ENCODE results near the gene ARHGAP19.
A peak's percentile ranks its signal among the peaks of the same experiment; 100 is the strongest.
"Not testable (repeated sequence)": the region's sequence is repeated elsewhere in the genome, so short reads cannot be mapped to it uniquely, and the experiment has no call there.

ARHGAP19 gene

DNA sequence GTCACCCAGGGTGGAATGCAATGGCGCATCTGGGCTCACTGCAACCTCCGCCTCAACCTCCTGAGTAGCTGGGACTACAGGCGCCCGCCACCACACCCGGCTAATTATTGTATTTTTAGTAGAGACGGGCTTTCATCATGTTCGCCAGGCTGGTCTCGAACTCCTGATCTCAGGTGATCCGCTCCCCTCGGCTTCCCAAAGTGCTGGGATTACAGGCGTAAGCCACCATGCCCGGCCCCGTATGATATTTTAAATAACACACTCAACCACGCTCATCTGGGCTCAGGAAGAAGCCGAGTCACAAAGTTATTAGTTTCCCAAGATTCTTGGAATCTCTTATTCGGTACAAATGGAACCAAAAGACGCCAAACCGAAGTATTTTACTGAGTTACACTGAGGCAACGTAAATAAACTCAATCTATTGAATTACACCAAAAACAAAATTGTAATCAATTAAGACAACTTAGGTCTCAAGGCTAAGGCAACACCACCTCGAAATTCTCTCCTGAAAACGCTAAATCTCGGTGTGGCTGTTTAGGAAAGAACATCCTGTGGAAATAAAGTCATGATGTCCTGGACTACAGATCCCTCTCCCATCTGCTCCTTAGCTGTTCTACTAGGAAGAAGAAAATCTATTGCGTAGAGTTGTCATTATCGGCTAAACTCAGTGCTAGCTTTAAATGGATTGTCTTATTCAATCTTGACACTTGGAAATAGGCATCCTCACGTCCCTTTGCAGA lies 910 bp downstream of the ARHGAP19 start:
- H3K4me3 ChIP-seq (ENCODE audit: low read length), result peak overlapping the region; percentile 94
- no peak for DNase-seq (ENCODE audit: low read depth, low spot score)

DNA sequence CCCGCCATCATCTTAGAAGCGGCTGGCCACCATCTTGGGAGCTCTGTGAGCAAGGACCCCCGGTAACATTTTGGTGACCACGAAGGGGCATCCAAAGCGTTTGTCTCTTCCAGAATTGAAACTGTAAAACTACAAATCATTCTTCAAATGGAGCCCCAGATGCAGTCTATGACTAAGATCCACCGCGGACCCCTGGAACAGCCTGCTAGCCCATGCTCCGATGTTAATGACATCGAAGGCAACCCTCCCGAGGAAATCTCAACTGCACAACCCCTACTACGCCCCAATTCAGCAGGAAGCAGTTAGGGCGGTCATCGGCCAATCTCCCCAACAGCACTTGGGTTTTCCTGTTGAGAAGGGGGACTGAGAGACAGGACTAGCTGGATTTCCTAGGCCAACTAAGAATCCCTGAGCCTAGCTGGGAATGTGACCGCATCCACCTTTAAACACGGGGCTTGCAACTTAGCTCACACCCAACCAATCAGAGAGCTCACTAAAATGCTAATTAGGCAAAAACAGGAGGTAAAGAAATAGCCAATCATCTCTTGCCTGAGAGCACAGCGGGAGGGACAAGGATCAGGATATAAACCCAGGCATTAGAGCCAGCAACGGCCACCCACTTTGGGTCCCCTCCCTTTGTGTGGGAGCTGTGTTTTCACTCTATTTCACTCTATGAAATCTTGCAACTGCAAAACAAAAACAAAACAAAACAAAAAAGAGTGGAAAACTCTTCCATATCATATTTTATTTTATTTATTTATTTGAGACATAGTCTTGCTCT lies 1.7 kb downstream of the ARHGAP19 start:
- not testable (repeated sequence) for DNase-seq (ENCODE audit: low read depth, low spot score); H3K4me3 ChIP-seq (ENCODE audit: low read length)

DNA sequence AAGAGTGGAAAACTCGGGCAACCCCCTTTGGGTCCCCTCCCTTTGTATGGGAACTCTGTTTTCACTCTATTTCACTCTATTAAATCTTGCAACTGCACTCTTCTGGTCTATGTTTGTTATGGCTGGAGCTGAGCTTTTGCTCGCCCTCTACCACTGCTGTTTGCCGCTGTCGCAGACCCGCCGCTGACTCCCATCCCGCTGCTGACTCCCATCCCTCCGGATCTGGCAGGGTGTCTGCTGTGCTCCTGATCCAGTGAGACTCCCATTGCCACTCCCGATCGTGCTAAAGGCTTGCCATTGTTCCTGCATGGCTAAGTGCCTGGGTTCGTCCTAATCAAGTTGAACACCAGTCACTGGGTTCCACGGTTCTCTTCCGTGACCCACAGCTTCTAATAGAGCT lies 2.4 kb downstream of the ARHGAP19 start:
- not testable (repeated sequence) for DNase-seq (ENCODE audit: low read depth, low spot score); H3K4me3 ChIP-seq (ENCODE audit: low read length)

- no peak overlapping the region for H3K4me3 ChIP-seq (ENCODE audit: low read length)
- DNase-seq (ENCODE audit: low read depth, low spot score), result no peak
Observed at GRCh38 chr10:97280783-97281182, 11.7 kb downstream of the ARHGAP19 start.

GRCh38 chr10:97279121-97279815 lies 13.2 kb downstream of the ARHGAP19 start:
- no peak for DNase-seq (ENCODE audit: low read depth, low spot score)

DNA sequence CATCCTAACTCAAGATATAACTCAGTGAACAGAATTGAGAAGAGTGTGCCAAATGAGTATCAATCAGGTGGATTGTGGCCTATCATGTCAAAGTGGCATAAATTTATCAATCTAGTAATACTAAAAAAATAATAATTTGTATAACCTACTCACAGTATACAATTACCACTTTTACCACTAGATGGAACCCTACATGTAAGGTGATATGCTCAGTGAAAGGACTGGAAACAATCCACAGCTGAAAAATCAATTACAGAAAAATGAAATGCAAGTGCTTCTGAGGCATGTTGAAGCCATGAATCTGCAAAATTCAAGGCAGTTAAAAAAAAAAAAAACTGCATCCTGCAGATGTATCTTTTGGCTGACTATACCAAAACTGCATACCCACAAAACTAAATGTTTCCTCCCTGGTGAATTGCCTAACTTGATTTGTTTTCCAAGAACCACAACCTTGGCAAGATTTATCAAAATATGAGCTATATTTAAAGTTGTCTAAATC lies 13.9 kb downstream of the ARHGAP19 start:
- peak; percentile 71 for DNase-seq (ENCODE audit: low read depth, low spot score)
- H3K4me3 ChIP-seq (ENCODE audit: low read length), result no peak overlapping the region

More at GRCh38 chr10:97279121-97279815, 13.2 kb downstream of the ARHGAP19 start:
- H3K4me3 ChIP-seq (ENCODE audit: low read length), result no peak overlapping the region

DNA sequence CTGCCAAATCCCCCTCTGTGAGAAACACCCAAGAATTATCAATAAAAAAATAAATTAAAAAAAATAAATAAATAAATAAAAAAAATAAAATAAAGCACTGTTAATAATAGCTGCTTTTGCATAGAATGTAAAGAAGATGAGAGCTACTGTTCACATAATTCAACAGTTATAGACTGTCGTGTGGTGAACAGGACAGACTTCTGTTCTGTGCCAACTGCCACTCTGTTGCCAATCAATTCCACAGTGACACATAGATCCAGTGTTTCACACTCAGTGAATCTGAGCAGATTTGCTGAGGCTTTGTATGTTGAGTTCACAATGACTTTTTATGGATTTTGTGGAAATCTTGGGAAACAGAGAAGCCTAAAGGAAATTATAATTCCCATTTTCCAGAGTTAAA lies 14.9 kb downstream of the ARHGAP19 start:
- no peak overlapping the region for H3K4me3 ChIP-seq (ENCODE audit: low read length)
- DNase-seq (ENCODE audit: low read depth, low spot score), result no peak

DNA sequence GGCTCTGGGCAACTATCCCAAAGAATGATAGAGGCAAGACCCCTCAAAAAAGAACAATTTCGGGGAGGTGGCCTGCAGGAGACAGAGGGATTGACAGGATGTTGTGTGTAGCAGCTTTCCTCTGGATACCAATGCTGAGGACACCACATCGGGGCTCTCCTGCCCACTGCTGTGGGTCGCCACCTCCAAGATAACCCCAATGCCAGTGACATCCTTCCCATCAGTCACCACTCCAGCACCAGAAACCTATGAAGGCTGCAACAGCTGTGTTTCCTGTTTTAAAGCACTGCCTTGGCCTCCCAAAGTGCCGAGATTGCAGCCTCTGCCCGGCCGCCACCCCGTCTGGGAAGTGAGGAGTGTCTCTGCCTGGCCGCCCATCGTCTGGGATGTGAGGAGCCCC lies 17.6 kb downstream of the ARHGAP19 start:
- DNase-seq (ENCODE audit: low read depth, low spot score), result no peak
- H3K4me3 ChIP-seq (ENCODE audit: low read length), result no peak overlapping the region

- no peak for DNase-seq (ENCODE audit: low read depth, low spot score)
- no peak overlapping the region for H3K4me3 ChIP-seq (ENCODE audit: low read length)
Observed at GRCh38 chr10:97273700-97274099, 18.7 kb downstream of the ARHGAP19 start.

GRCh38 chr10:97270523-97271154 lies 21.8 kb downstream of the ARHGAP19 start:
- no peak for DNase-seq (ENCODE audit: low read depth, low spot score)
- H3K4me3 ChIP-seq (ENCODE audit: low read length), result no peak overlapping the region

DNA sequence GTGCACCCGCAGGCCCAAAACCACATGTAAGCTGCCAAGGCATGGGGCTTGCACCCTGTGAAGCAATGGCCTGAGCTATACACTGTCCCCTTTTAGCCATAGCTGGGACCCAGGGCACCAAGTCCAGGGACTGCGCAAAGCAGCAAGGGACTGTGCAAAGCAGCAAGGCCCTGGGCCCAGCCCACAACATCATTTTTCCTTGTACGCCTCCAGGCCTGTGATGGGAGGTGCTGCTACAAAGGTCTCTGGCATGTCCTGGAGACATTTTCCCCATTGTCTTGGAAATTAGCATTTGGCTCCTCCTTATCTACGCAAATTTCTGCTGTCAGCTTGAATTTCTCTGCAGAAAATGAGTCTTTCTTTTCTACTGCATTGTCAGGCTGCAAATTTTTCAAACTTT lies 24.8 kb downstream of the ARHGAP19 start:
- DNase-seq (ENCODE audit: low read depth, low spot score), result no peak
- H3K4me3 ChIP-seq (ENCODE audit: low read length), result no peak overlapping the region

DNA sequence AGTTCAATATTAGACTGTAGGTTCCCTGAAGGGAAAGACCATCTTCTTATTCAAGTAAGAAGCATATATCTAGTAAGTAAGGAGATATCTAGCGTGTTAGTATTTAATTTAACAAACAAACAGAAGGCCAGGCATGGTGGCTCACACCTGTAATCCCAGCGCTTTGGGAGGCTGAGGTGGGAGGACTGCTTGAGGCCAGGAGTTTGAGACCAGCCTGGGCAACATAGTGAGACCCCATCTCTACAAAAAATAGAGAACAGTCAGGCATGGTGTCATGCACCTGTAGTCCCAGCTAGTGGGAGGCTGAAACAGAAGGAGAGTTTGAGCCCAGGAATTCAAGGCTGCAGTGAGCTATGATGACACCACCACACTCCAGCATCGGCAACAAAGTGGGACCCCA lies 27.3 kb downstream of the ARHGAP19 start:
- not testable (repeated sequence) for DNase-seq (ENCODE audit: low read depth, low spot score); H3K4me3 ChIP-seq (ENCODE audit: low read length)

- H3K4me3 ChIP-seq (ENCODE audit: low read length), result no peak overlapping the region
- no peak for DNase-seq (ENCODE audit: low read depth, low spot score)
Observed at GRCh38 chr10:97263971-97264370, 28.5 kb downstream of the ARHGAP19 start.

DNA sequence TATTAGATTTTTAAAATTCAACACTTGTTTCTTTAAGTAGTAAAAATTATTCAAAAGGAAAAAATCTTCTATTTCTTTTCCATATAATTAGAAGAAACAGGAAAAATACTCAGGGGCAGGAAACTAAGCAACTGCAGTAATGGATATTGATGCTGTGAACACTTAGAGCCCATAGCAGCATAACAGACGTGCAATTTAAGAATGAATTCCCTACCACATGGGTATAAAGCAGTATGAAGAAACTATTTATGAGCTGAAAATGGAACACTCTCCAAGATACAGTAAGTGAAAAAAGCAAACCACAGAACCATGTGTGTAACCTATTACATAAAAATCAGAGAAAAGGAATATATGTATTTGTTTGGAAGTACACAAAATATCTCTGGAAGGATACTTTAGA lies 30.8 kb downstream of the ARHGAP19 start:
- no peak for DNase-seq (ENCODE audit: low read depth, low spot score)

DNA sequence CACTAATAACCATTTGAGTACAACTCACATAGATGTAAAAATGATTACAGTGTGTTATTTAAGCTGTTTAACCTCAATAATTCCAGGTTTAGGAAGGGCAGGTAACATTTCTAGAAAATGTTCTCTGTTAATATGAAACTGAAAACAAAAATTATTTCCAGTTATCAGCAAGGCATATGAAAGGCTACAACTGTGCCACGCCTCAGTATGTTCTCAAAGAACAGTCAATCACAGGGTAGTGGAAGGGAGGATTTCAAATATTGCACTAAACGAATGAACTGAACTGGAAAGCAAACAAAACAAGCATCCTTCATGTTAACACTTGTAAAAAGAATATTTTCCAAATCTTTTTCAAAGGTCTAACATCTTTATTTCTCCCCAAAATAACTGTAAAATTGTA lies 31.3 kb downstream of the ARHGAP19 start:
- DNase-seq (ENCODE audit: low read depth, low spot score), result no peak

More for the DNA sequence above, 30.8 kb downstream of the ARHGAP19 start:
- H3K4me3 ChIP-seq (ENCODE audit: low read length), result no peak overlapping the region

GRCh38 chr10:97259119-97259518 lies 33.3 kb downstream of the ARHGAP19 start:
- no peak overlapping the region for H3K4me3 ChIP-seq (ENCODE audit: low read length)
- DNase-seq (ENCODE audit: low read depth, low spot score), result no peak

More for the DNA sequence above, 31.3 kb downstream of the ARHGAP19 start:
- no peak overlapping the region for H3K4me3 ChIP-seq (ENCODE audit: low read length)

DNA sequence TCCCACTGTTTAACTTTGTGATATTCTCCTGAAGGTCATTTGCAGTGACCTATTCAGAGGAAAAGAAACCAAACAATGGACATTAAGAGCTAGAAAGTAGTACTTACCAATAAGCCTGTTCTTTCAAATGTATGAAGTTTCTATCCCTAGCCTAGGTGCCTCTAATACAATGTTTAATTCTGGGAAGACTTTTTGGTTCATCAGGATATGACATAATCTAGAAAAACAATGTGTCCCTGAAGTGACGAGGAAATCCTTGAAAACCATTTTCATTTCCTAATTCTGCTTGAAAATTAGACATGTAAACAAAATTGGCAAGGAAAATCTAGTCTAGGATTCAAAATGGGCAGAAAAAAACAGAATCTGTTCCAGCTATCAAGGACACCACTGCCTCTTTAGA lies 36.1 kb downstream of the ARHGAP19 start:
- no peak overlapping the region for H3K4me3 ChIP-seq (ENCODE audit: low read length)
- no peak for DNase-seq (ENCODE audit: low read depth, low spot score)

DNA sequence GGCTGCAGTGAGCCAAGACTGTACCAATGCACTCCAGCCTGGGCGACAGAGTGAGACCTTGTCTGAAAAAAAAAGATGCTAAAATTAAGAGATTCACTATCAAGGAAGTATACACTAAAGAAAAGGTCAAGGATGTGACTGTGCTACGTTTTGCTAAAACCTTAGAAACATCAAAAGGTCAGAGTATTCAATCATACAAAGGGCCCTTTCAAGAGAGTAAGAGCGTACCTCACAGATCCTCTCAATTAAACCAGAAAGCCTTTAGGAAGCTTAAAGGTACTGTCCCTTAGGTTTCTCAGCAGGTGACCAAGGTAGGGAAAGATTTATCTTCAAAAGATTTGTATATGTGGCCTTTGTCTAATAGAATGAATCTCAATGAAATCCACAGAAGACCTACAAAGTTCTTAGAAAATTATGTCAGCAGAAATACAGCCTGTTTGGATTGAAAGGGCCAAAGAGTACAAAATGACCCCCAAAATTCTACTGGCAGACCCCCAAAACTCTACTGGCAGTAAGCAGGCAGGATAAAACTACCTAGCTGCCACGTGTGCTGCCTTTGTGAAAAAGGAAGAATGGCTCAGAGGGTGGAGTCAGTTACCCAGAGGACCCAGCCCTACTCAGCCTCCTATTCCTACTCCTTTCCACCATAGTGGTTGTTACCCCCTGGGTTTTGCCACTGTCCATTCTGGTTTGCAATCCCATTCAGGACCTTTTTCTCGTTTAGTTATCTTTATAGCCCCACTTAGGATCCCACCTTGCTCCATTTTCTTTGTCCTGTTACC lies 36.7 kb downstream of the ARHGAP19 start:
- no peak for DNase-seq (ENCODE audit: low read depth, low spot score)
- no peak overlapping the region for H3K4me3 ChIP-seq (ENCODE audit: low read length)

DNA sequence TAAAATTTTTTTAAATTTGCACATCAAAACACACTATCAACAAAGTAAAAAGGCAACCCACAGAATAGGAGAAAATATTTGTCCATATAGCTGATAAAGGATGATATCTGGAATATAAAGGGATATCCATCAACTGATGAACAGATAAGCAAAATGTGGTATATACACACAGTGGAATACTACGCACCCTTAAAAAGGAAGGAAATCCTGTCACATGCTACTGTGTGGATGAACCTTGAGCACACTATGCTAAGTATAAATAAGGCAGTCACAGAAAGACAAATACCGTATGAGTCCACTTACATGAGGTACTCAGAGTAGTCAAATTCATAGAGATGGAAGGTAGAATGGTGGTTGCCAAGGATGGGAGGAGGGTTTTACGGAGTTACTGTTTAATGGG lies 37.7 kb downstream of the ARHGAP19 start:
- H3K4me3 ChIP-seq (ENCODE audit: low read length), result no peak overlapping the region
- no peak for DNase-seq (ENCODE audit: low read depth, low spot score)

Data from Jurkat, Clone E6-1 (cell line).